B cell (primary cell): Measurements from ENCODE around the gene SNRPD3.

ENCODE experiments used
- CTCF ChIP-seq: fragments of 200-600 bp; IDR thresholded peaks from one replicate; pipeline ENCODE4 v1.8.0; 2022; ENCODE audit warnings: antibody characterized with exemption, mild to moderate bottlenecking
- EZH2 ChIP-seq: IDR thresholded peaks from 2 replicates; pipeline ENCODE4 v1.6.1; 2012; ENCODE audit warnings: borderline replicate concordance, low read depth, mild to moderate bottlenecking, moderate library complexity, low read length; ENCODE audit not compliant: insufficient read depth, poor library complexity, severe bottlenecking

GRCh38 chr22:24587251-24587650 lies 31.5 kb downstream of the SNRPD3 start:
- TF ChIP-seq CTCF, result no peak
- TF ChIP-seq EZH2, result no peak
